H1 (cell line): ENCODE measurements around the gene PTPRCAP. TPM values are rescaled to one million over a fixed set of nuclear protein-coding genes. Genes with fewer than 3 reads are reported as not detected.

Source experiments
- CTCF ChIA-PET: fragments of 300-600 bp; sonication (Branson Sonifier 250); formaldehyde crosslinking; loops from one replicate; lab custom pipeline; 2021; ENCODE audit not compliant: partially characterized antibody; lab: Charles Lee
- POLR2A ChIA-PET: fragments of 300-600 bp; sonication (Branson Sonifier 250); formaldehyde crosslinking; loops from one replicate; lab custom pipeline; 2021; ENCODE audit warnings: inconsistent platforms; ENCODE audit not compliant: partially characterized antibody; lab: Charles Lee
- DNase-seq, 2 experiments: peaks; one replicate each; pipeline versions ENCODE4 v3.0.0 to v3.0.0-alpha.2; 2010 to 2022; ENCODE audit warnings: low spot score in 2 of 2, low read depth in 1 of 2, mixed read lengths in 1 of 2
- FAIRE-seq: peaks from 2 replicates; lab custom pipeline; 2011; peaks lifted over from hg19 to GRCh38; lab: Jason Lieb, UNC
- H2AFZ ChIP-seq: 2 replicates; pipeline ENCODE4 v1.8.1; 2012; ENCODE audit warnings: low read length, inconsistent platforms
- H2AK5ac ChIP-seq: 2 replicates; pipeline ENCODE4 v1.6.1; 2013; ENCODE audit warnings: low read depth, low read length
- H2BK120ac ChIP-seq: replicated peaks from 2 replicates; pipeline ENCODE3; 2013; ENCODE audit warnings: low read depth, low read length, inconsistent platforms
- H2BK12ac ChIP-seq: 2 replicates; pipeline ENCODE4 v1.6.1; 2013; ENCODE audit warnings: low read depth, low read length
- H2BK15ac ChIP-seq: 2 replicates; pipeline ENCODE4 v1.6.1; 2013; ENCODE audit warnings: low read length
- H2BK20ac ChIP-seq: 2 replicates; pipeline ENCODE4 v1.6.1; 2013; ENCODE audit warnings: low read length
- H2BK5ac ChIP-seq: 2 replicates; pipeline ENCODE4 v1.6.1; 2013; ENCODE audit warnings: low read depth, low read length
- H3K14ac ChIP-seq: 2 replicates; pipeline ENCODE4 v1.6.1; 2013; ENCODE audit warnings: inconsistent platforms; ENCODE audit not compliant: insufficient read length
- H3K18ac ChIP-seq: 2 replicates; pipeline ENCODE4 v1.6.1; 2013; ENCODE audit warnings: low read length; ENCODE audit errors: extremely low read depth
- H3K23ac ChIP-seq: 2 replicates; pipeline ENCODE4 v1.6.1; 2013; ENCODE audit warnings: inconsistent platforms; ENCODE audit not compliant: insufficient read length
- H3K23me2 ChIP-seq: 2 replicates; pipeline ENCODE4 v1.6.1; 2013; ENCODE audit warnings: low read depth, low read length
- H3K27ac ChIP-seq: 2 replicates; pipeline ENCODE4 v1.6.1; 2011; ENCODE audit warnings: low read depth, low read length, inconsistent platforms
- H3K27me3 ChIP-seq, 4 experiments: replicated peaks in 1 of 4; 1 replicate in 1 of 4; 2 replicates in 3 of 4; pipeline versions ENCODE4 v1.6.1 to v1.8.1; 2011 to 2013; ENCODE audit warnings: low read length in 3 of 4, mild to moderate bottlenecking in 3 of 4, inconsistent platforms in 2 of 4, mixed read lengths in 2 of 4, moderate library complexity in 1 of 4; ENCODE audit not compliant: control insufficient read depth in 3 of 4, insufficient read depth in 3 of 4; ENCODE audit errors: extremely low read depth in 1 of 4
- H3K36me3 ChIP-seq, 4 experiments: 2 replicates each; pipeline versions ENCODE4 v1.6.1 to v1.8.1; 2011 to 2013; ENCODE audit warnings: mild to moderate bottlenecking in 4 of 4, low read length in 3 of 4, moderate library complexity in 2 of 4, control low read depth in 1 of 4, inconsistent platforms in 1 of 4; ENCODE audit not compliant: insufficient read depth in 4 of 4, control insufficient read depth in 2 of 4
- H3K4ac ChIP-seq: replicated peaks from 2 replicates; pipeline ENCODE3; 2013; ENCODE audit warnings: low read length, low read depth, mixed read lengths, inconsistent platforms; ENCODE audit not compliant: insufficient read length
- H3K4me1 ChIP-seq, 4 experiments: replicated peaks in 1 of 4; 1 replicate in 1 of 4; 2 replicates in 3 of 4; pipeline versions ENCODE4 v1.6.1 to v1.8.1; 2011 to 2013; ENCODE audit warnings: low read length in 3 of 4, inconsistent platforms in 2 of 4, mixed read lengths in 1 of 4; ENCODE audit not compliant: insufficient read depth in 4 of 4, control insufficient read depth in 3 of 4
- H3K4me2 ChIP-seq, 2 experiments: 2 replicates each; pipeline versions ENCODE4 v1.6.1 to v1.8.1; 2011 to 2013; ENCODE audit warnings: low read depth in 2 of 2, low read length in 2 of 2, control low read depth in 1 of 2, inconsistent platforms in 1 of 2, mild to moderate bottlenecking in 1 of 2; ENCODE audit not compliant: insufficient read depth in 1 of 2
- H3K4me3 ChIP-seq, 4 experiments: fragments of 200-600, 300-600 bp in 1 of 4; sonication (generic), shearing (Covaris generic), sonication (Bioruptor Twin) in 1 of 4; 2 replicates each; pipeline versions ENCODE4 v1.5.1 to v1.8.1; 2011 to 2016; ENCODE audit warnings: low read length in 4 of 4, low read depth in 3 of 4, control low read depth in 2 of 4, inconsistent platforms in 2 of 4, mild to moderate bottlenecking in 2 of 4, mixed read lengths in 1 of 4, moderate library complexity in 1 of 4; ENCODE audit not compliant: insufficient read depth in 2 of 4; ENCODE audit errors: extremely low read depth in 1 of 4
- H3K56ac ChIP-seq: replicated peaks from 2 replicates; pipeline ENCODE3; 2013; ENCODE audit warnings: low read depth, mild to moderate bottlenecking, mixed read lengths, low read length, inconsistent platforms; ENCODE audit not compliant: insufficient read length
- H3K79me1 ChIP-seq: 2 replicates; pipeline ENCODE4 v1.6.1; 2013; ENCODE audit warnings: low read depth, low read length, control low read depth
- H3K79me2 ChIP-seq, 2 experiments: 2 replicates each; pipeline versions ENCODE4 v1.6.1 to v1.8.1; 2012 to 2013; ENCODE audit warnings: low read length in 2 of 2, mild to moderate bottlenecking in 2 of 2, inconsistent platforms in 1 of 2; ENCODE audit not compliant: insufficient read depth in 2 of 2, control insufficient read depth in 1 of 2
- H3K9ac ChIP-seq, 4 experiments: replicated peaks in 1 of 4; 1 replicate in 1 of 4; 2 replicates in 3 of 4; pipeline versions ENCODE4 v1.6.1 to v1.8.1; 2011 to 2013; ENCODE audit warnings: low read depth in 3 of 4, low read length in 3 of 4, control low read depth in 2 of 4, mild to moderate bottlenecking in 2 of 4, moderate library complexity in 2 of 4, inconsistent platforms in 1 of 4; ENCODE audit errors: extremely low read depth in 1 of 4
- H3K9me3 ChIP-seq, 2 experiments: 2 replicates each; pipeline versions ENCODE4 v1.6.1 to v1.8.1; 2012 to 2013; ENCODE audit warnings: mild to moderate bottlenecking in 2 of 2, moderate library complexity in 2 of 2, control low read depth in 1 of 2, inconsistent platforms in 1 of 2, low read depth in 1 of 2, low read length in 1 of 2, mixed read lengths in 1 of 2; ENCODE audit not compliant: insufficient read depth in 2 of 2
- H4K20me1 ChIP-seq, 2 experiments: replicated peaks in 1 of 2; 2 replicates each; pipeline versions ENCODE3 to v1.8.1; 2011 to 2013; ENCODE audit warnings: inconsistent platforms in 2 of 2, low read length in 2 of 2, mild to moderate bottlenecking in 1 of 2; ENCODE audit not compliant: insufficient read depth in 2 of 2, control insufficient read depth in 1 of 2
- H4K5ac ChIP-seq: 2 replicates; pipeline ENCODE4 v1.6.1; 2013; ENCODE audit warnings: low read length, low read depth, mixed read lengths, inconsistent platforms; ENCODE audit not compliant: insufficient read length
- H4K8ac ChIP-seq: 2 replicates; pipeline ENCODE4 v1.8.0; 2013; ENCODE audit warnings: mild to moderate bottlenecking, moderate library complexity, low read length, inconsistent platforms; ENCODE audit not compliant: insufficient read depth; ENCODE audit errors: extremely low read depth
- H4K91ac ChIP-seq: replicated peaks from 2 replicates; pipeline ENCODE3; 2013; ENCODE audit warnings: low read length, mixed read lengths, inconsistent platforms; ENCODE audit not compliant: insufficient read length
- ASH2L ChIP-seq: fragments of 200-600, 300-600 bp; sonication (generic); IDR thresholded peaks from one replicate; pipeline ENCODE4 v1.7.1; 2017; ENCODE audit warnings: low read length
- NRF1 ChIP-seq: IDR thresholded peaks from 2 replicates; pipeline ENCODE4 v1.6.1; 2011; ENCODE audit warnings: mild to moderate bottlenecking, low read depth, low read length, improper control_type of control experiment
- RAD21 ChIP-seq, 2 experiments: IDR thresholded peaks in 1 of 2; conservative IDR thresholded peaks in 1 of 2; 2 replicates each; pipeline ENCODE4 v1.6.1; 2011; ENCODE audit warnings: low read depth in 2 of 2, low read length in 2 of 2, improper control_type of control experiment in 1 of 2, inconsistent platforms in 1 of 2, mild to moderate bottlenecking in 1 of 2, moderate library complexity in 1 of 2
- SP1 ChIP-seq: IDR thresholded peaks from 2 replicates; pipeline ENCODE4 v1.6.1; 2011; ENCODE audit warnings: low read depth, low read length
- WGBS, 2 experiments: shearing (Covaris generic) in 1 of 2; methylation state at CpG; one replicate each; pipeline versions ENCODE4 v1.1.6 to v1.1.7; 2013 to 2015; ENCODE audit warnings: low lambda C conversion rate in 2 of 2, mixed read lengths in 2 of 2, inconsistent platforms in 1 of 2, low coverage in 1 of 2, missing lambda C conversion rate in 1 of 2; ENCODE audit not compliant: insufficient replicate concordance in 2 of 2, insufficient coverage in 1 of 2, insufficient read length in 1 of 2; ENCODE audit errors: extremely low coverage in 1 of 2, missing lambda C conversion rate in 1 of 2; 5-methylcytosine and 5-hydroxymethylcytosine counted together
- polyA plus RNA-seq, 7 experiments: library from polyadenylated mRNA; depleted of rRNA in 3 of 7; stranded (reverse) in 5 of 7; unstranded in 2 of 7; fragments of >200 nt in 5 of 7; fragments of 200-250 nt in 2 of 7; gene quantifications; 1 replicate in 5 of 7; 2 replicates in 1 of 7; 4 replicates in 1 of 7; pipeline versions ENCODE4 v1.2.1 to v1.2.3, GENCODE V29; 2011 to 2013; ENCODE audit warnings: missing spikeins in 2 of 7, mixed read lengths in 2 of 7
- total RNA-seq: library from RNA; stranded (reverse); fragmentation: NEBNext Ultra II Directional; extraction: Animal tissue kit (Norgen Biotek cat#: 25700); gene quantifications from 2 replicates; pipeline ENCODE4 v1.2.1, GENCODE V29; 2021

The PTPRCAP gene
- total and polyA plus RNA-seq, 2 of the 8 experiments (the other 6 are each of a cell fraction or from before 2014, with no cell fraction given), result 0.78 to 6.7 TPM

DNA sequence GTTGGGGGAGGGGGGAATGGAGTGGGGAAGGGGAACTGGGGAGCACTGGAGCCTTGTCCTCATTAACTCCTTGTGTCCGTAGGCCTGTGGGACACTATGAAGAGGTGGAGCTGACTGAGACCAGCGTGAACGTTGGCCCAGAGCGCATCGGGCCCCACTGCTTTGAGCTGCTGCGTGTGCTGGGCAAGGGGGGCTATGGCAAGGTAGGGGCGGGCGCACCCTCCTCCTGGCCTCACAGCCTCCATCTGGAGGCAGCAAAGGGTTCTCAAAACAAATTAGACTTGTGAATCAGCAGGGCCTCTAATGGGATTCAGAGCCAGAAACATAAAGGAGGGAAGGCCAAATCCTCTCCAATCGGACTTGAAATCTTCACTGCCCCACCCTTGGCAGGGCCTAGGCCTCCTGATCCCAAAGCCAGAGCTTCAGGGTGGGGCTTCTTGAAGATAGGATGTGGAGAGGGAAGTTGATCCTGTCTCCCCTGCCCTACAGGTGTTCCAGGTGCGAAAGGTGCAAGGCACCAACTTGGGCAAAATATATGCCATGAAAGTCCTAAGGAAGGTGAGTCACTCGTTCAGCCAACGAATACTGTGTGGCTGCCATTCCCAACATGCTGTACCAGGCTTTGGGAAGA, 8.3 kb downstream of the PTPRCAP start:
- no peak overlapping the region for H2BK15ac ChIP-seq
- no peak overlapping the region for H4K5ac ChIP-seq
- H3K9ac ChIP-seq, result peak overlapping the region in 3 of 4 experiments; percentile 72 to 86 (median 77); a peak in 6 of 7 replicates
- H2AFZ ChIP-seq, result no peak overlapping the region
- peaks cover 5% of the 10 kb centered on the region for H3K79me1 ChIP-seq
- no peak overlapping the region for H2BK20ac ChIP-seq
- H3K27me3 ChIP-seq, result no peaks in the 10 kb centered on the region
- TF ChIP-seq ASH2L, result no peak
- TF ChIP-seq SP1, result no peak
- no peak for TF ChIP-seq NRF1
- TF ChIP-seq RAD21 (IDR thresholded peaks at IDR 0.05 in 1 of 2, conservative IDR thresholded peaks at IDR 0.05 in 1 of 2; ENCODE audit: low read depth in 2 of 2, low read length in 2 of 2), result no peak
- peaks cover 3 to 9% (median 8%) of the 10 kb centered on the region in 4 experiments; a peak in 7 of 8 replicates for H3K36me3 ChIP-seq
- H3K14ac ChIP-seq, result no peak overlapping the region
- H2BK5ac ChIP-seq, result peak overlapping the region; percentile 66; the same call in 1 of the 2 replicates
- H3K18ac ChIP-seq, result no peak overlapping the region
- no peak overlapping the region for H2BK12ac ChIP-seq
- no peak for FAIRE-seq
- H3K4me1 ChIP-seq, result peaks cover 0 to 12% (median 4%) of the 10 kb centered on the region in 4 experiments; a peak in 6 of 7 replicates
- POLR2A ChIA-PET, result interaction anchor here (0.8 to 12.5 kb wide), 10 partner anchors 9 to 41 kb away, joined by 3 to 104 read pairs (median 6); partner anchors contain the start of genes CABP4, CARNS1, PPP1CA and PTPRCAP
- peak overlapping the region; percentile 60 to 96 for H3K4me2 ChIP-seq
- peaks cover 10% of the 10 kb centered on the region for H3K23me2 ChIP-seq
- no peak overlapping the region for H3K4ac ChIP-seq
- H4K91ac ChIP-seq, result no peak overlapping the region
- H3K4me3 ChIP-seq, result peak overlapping the region; percentile 66 to 98 (median 90)
- CTCF ChIA-PET, result no interaction called here
- H3K56ac ChIP-seq, result no peak overlapping the region
- peak overlapping the region; percentile 11; the same call in 1 of the 2 replicates for H2AK5ac ChIP-seq
- no peak for DNase-seq
- peak overlapping the region; percentile 33; the same call in 1 of the 2 replicates for H3K27ac ChIP-seq
- peaks cover 0 to 1% of the 10 kb centered on the region in 2 experiments for H4K20me1 ChIP-seq
- H4K8ac ChIP-seq, result no peak overlapping the region; the same call in 1 of the 2 replicates
- H3K79me2 ChIP-seq, result peaks cover 0 to 9% of the 10 kb centered on the region in 2 experiments; a peak in 2 of 4 replicates
- no peak overlapping the region for H2BK120ac ChIP-seq
- 79% methylated on average over 7 of the region's 12 CpGs; no CpG with 5 or more reads in 1 of the 2 experiments for WGBS, 2 experiments
- no peaks in the 10 kb centered on the region for H3K9me3 ChIP-seq
- no peak overlapping the region for H3K23ac ChIP-seq
